Upper lobe of right lung (tissue), 1 donor: ENCODE data around the gene CCT7. TPM values are rescaled to one million over a fixed set of nuclear protein-coding genes. Genes with fewer than 3 reads are reported as not detected.

Source experiments
- ATAC-seq: fragments of 200-7000 bp; cut with Tn5 transposase; one replicate; pipeline ENCODE4 v1.9.1; 2020; ENCODE audit warnings: mild to moderate bottlenecking, moderate library complexity
- DNase-seq: peaks from one replicate; pipeline ENCODE4 v3.0.0-alpha.2; 2020
- H3K27ac ChIP-seq: fragments of 200-600 bp; one replicate; pipeline ENCODE4 v1.8.0; 2022
- H3K27me3 ChIP-seq: fragments of 200-600 bp; one replicate; pipeline ENCODE4 v1.8.0; 2022; ENCODE audit warnings: mild to moderate bottlenecking
- H3K36me3 ChIP-seq: fragments of 200-600 bp; one replicate; pipeline ENCODE4 v1.8.0; 2022
- H3K4me1 ChIP-seq: fragments of 200-600 bp; one replicate; pipeline ENCODE4 v1.8.0; 2022
- H3K4me3 ChIP-seq: fragments of 200-600 bp; one replicate; pipeline ENCODE4 v1.8.0; 2022; ENCODE audit warnings: mild to moderate bottlenecking
- H3K9me3 ChIP-seq: fragments of 200-600 bp; one replicate; pipeline ENCODE4 v1.8.0; 2022
- CTCF ChIP-seq: fragments of 200-600 bp; IDR thresholded peaks from one replicate; pipeline ENCODE4 v1.8.0; 2022; ENCODE audit warnings: antibody characterized with exemption
- intact Hi-C: fragments of 100-400 bp; cut with DNase I; formaldehyde crosslinking; loops from one replicate; pipeline ENCODE4 v1.11.0; 2022
- total RNA-seq: library from RNA; stranded (reverse); fragmentation: NEBNext Ultra II Directional; extraction: Animal tissue kit (Norgen Biotek cat#: 25700); gene quantifications from one replicate; pipeline ENCODE4 v1.2.1, GENCODE V29; 2021
- donor health status: DM: no; HTN: yes; CAD: no; lungs with severe emphysema.

Gene CCT7
- total RNA-seq, 1 donor from 2014 or later, result 152 TPM

DNA sequence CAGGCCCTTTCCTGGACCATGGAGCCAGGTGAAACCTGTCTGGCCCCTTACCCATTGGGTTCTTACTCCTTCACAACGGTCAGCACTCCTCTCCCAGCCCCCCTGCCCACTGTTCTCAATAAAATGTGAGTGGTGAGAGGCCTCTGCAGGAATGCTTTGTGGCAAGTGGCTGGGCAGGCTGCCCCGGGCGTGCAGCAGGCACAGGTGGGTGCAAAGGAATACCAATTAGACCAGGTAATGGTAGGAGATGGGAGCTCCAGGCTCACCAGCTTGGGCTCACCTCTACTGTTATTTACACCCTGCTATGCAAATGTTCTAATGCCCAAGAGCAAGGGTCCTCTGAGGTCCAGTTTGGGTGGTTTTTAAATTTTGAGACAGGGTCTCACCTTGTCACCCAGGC, 7.0 kb upstream of the CCT7 start:
- no peaks in the 10 kb centered on the region for H3K9me3 ChIP-seq
- ATAC-seq, result no peak
- H3K27ac ChIP-seq, result no peak overlapping the region
- H3K36me3 ChIP-seq, result peaks cover 21% of the 10 kb centered on the region
- no peak overlapping the region for H3K4me3 ChIP-seq
- intact Hi-C loops, result no loop called here
- peaks cover under 1% of the 10 kb centered on the region for H3K4me1 ChIP-seq
- DNase-seq, result peak; percentile 40
- H3K27me3 ChIP-seq, result no peaks in the 10 kb centered on the region
- TF ChIP-seq CTCF, result no peak

- Histone ChIP-seq H3K4me1 (peaks cover 7% of the 10 kb centered on the region), H3K27me3 (no peaks in the 10 kb centered on the region), H3K27ac (no peak overlapping the region), H3K4me3 (no peak overlapping the region), H3K9me3 (no peaks in the 10 kb centered on the region), H3K36me3 (peaks cover 10% of the 10 kb centered on the region)
- intact Hi-C loops, result no loop called here
- ATAC-seq, result no peak
- TF ChIP-seq CTCF, result no peak
- peak; percentile 58 for DNase-seq
Observed at GRCh38 chr2:73228631-73229030, 5.5 kb upstream of the CCT7 start.

DNA sequence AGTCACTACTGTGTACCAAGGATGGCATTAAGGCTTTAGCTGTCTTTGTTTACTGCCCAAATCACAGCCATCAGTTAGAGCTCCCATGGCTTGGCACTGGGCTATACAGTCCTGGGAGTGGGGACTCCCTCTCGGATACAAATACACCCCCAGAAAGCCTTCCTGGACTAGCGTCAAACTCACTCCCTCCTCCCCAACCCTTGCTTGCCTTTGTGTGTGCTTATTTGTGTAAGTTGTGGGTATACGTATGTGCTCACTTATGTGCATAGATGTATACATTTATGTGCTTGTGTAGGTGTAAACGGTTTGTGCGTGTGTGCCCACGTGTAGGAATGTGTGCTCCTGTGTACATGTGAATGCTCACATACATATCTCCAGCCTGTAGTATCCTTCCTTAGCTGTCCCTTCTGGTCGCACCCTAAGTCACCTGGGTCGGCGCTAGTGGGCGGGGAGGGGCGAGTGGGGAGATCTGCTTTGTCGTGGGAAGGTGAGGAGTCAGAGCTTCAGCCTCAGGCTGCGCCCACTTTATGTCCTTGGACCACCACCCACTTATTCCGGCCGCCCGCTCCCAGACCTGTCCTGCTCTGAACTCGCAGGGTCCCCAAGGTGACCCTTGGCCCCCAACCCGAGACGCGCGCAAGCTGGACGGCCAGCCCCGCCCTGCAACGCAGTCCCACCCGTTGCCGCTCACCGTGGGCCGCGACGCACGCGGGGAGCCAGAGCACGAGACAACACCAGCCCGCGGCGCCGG, 1.5 kb upstream of the CCT7 start:
- TF ChIP-seq CTCF, result no peak
- no peak for ATAC-seq
- Histone ChIP-seq H3K4me3 (peak overlapping the region; percentile 93), H3K27ac (peak overlapping the region; percentile 71), H3K4me1 (peaks cover 17% of the 10 kb centered on the region), H3K36me3 (peaks cover 10% of the 10 kb centered on the region), H3K27me3 (no peaks in the 10 kb centered on the region), H3K9me3 (no peaks in the 10 kb centered on the region)
- no peak for DNase-seq
- intact Hi-C loops, result no loop called here

DNA sequence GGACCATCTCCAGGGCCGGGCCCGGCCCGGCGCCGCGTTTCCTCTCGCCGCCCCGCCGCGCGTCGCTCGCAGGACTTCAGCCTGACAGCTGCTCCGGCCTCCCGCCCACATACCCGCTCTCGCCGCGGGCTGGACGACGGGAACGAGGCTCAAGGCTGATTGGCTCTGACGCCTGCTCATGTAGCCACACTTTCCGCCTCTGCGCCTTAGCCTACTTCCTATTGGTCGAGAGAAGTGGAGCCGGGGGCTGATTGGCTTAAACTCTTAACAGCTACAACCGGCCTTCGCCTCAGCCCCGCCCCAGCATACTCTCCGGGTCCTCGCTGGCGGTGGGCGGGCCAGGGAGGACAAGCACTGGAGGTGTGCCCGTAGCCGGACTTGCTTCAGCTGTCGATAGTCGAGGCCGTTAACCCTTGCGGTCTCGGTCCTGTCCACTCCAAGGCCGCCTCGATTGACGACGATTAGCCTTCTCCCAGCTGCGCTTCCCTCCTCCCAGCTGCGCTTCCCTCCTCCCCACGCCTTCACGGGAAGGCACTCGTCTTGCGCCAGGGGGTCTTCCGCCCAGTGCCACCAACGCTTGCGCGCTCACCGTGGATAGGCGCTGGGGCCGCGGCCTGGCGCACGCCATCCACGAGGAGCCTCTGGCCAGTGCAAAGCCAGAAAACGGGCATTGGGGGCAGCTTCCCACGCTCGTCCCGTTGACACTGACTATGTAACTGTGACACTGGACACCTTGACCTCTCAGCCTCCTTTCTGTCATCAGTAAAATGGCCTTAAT, 765 bp upstream of the CCT7 start, which contains the start of gene PRADC1:
Gene PRADC1 (minus strand): TSS at position 86 of the 778 bp plus-strand sequence. CDS start 79 bp downstream, at position 7.
- H3K9me3 ChIP-seq, result no peaks in the 10 kb centered on the region
- ATAC-seq (peak; percentile 96), DNase-seq (peak; percentile 99)
- peaks cover 24% of the 10 kb centered on the region for H3K4me1 ChIP-seq
- peak within 1 kb of the TSS; percentile 91 for H3K27ac ChIP-seq
- no peak for TF ChIP-seq CTCF
- intact Hi-C loops, result no loop called here
- H3K27me3 ChIP-seq, result no peaks in the 10 kb centered on the region
- peaks cover 14% of the 10 kb centered on the region for H3K36me3 ChIP-seq
- peak within 1 kb of the TSS; percentile 93 for H3K4me3 ChIP-seq

DNA sequence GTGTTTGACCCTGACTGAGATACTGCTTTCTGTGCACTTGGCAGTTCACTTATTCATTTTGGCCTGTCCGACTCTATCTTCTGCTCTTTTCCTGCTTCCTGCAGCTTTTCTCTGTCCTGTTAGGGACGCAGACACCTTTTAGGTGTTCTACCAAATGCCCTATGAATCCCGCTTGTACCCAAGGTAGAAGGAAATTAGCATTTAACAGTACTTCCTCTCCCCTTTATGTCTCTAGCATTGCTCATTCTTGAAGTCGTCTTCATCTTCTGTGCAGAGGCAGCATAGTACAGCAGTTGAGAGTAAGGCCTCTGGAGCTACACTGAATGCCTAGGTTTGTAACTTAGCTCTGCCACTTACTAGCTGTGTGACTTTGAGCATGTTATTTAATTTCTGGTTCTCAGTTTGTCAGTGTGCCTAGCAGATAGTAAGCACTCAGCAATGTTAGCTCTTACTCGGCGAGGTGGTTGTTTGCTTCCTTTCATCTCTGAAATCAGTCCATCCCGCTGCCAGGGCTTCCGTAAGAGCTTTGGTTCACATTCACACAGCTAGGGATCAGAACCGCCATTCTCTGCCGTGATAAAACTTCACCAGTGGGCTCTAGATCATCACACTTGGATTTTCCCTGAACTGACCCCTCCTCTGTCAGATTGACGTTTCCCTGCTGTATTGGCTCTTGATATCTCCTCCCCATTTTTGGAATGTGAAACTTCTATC, 1.4 kb downstream of the CCT7 start:
- DNase-seq (no peak), ATAC-seq (no peak)
- H3K27ac ChIP-seq, result no peak overlapping the region
- no peak for TF ChIP-seq CTCF
- no peaks in the 10 kb centered on the region for H3K9me3 ChIP-seq
- H3K36me3 ChIP-seq, result peaks cover 18% of the 10 kb centered on the region
- peak overlapping the region; percentile 93 for H3K4me3 ChIP-seq
- H3K27me3 ChIP-seq, result no peaks in the 10 kb centered on the region
- H3K4me1 ChIP-seq, result peaks cover 32% of the 10 kb centered on the region
- intact Hi-C loops, result no loop called here
